Kidney (tissue), 14 donors: ENCODE measurements around the gene SH3GLB1. TPM values are rescaled to one million over a fixed set of nuclear protein-coding genes. Genes with fewer than 3 reads are reported as not detected.

Experiments
- DNase-seq, 5 donors: peaks; one replicate each; pipeline ENCODE4 v3.0.0-alpha.2; 2013 to 2020
- FAIRE-seq: peaks from 2 replicates; lab custom pipeline; 2012; peaks lifted over from hg19 to GRCh38; lab: Jason Lieb, UNC
- H3K27ac ChIP-seq, 2 donors: one replicate each; pipeline ENCODE4 v1.7.0; 2013; ENCODE audit warnings: low read depth in 2 of 2, low read length in 2 of 2, inconsistent platforms in 1 of 2
- H3K27me3 ChIP-seq: one replicate; pipeline ENCODE4 v1.7.1; 2013; ENCODE audit warnings: low read length, inconsistent platforms; ENCODE audit not compliant: control insufficient read depth, insufficient read depth
- H3K36me3 ChIP-seq, 3 donors: one replicate each; pipeline versions ENCODE4 v1.7.0 to v1.7.1; 2013; ENCODE audit warnings: low read length in 3 of 3, control low read depth in 1 of 3, inconsistent platforms in 1 of 3; ENCODE audit not compliant: insufficient read depth in 3 of 3, control insufficient read depth in 2 of 3
- H3K4me1 ChIP-seq, 3 donors: one replicate each; pipeline versions ENCODE4 v1.7.0 to v1.7.1; 2013; ENCODE audit warnings: low read length in 3 of 3, inconsistent platforms in 1 of 3, low read depth in 1 of 3; ENCODE audit not compliant: control insufficient read depth in 2 of 3, insufficient read depth in 2 of 3
- H3K4me3 ChIP-seq, 3 donors: one replicate each; pipeline versions ENCODE4 v1.7.0 to v1.8.1; 2013; ENCODE audit warnings: low read length in 3 of 3, control low read depth in 1 of 3, inconsistent platforms in 1 of 3
- H3K9ac ChIP-seq, 3 donors: one replicate each; pipeline versions ENCODE4 v1.7.0 to v1.7.1; 2013; ENCODE audit warnings: low read length in 3 of 3, control low read depth in 1 of 3, inconsistent platforms in 1 of 3
- H3K9me3 ChIP-seq, 3 donors: one replicate each; pipeline versions ENCODE4 v1.7.0 to v1.7.1; 2013; ENCODE audit warnings: low read length in 3 of 3, control low read depth in 1 of 3, inconsistent platforms in 1 of 3; ENCODE audit not compliant: control insufficient read depth in 2 of 3, insufficient read depth in 1 of 3
- CTCF ChIP-seq: IDR thresholded peaks from 3 replicates; pipeline ENCODE4 v1.5.1; 2012; ENCODE audit warnings: mild to moderate bottlenecking, moderate library complexity, borderline replicate concordance; ENCODE audit not compliant: insufficient read depth; ENCODE audit errors: extremely low read depth
- intact Hi-C: fragments of 100-400 bp; cut with DNase I; formaldehyde crosslinking; loops from one replicate; pipeline ENCODE4 v1.11.1; 2022
- polyA plus RNA-seq: library from polyadenylated mRNA; stranded (reverse); fragments of 350-450 nt; fragmentation: Illumina TruSeq; extraction: RNeasy Lipid Tissue Mini Kit (QIAGEN cat#74804); gene quantifications from one replicate; pipeline ENCODE4 v1.2.3, GENCODE V29; 2014; ENCODE audit warnings: low read depth, low replicate concordance; ENCODE audit not compliant: insufficient read depth
- total RNA-seq: library from RNA; stranded (reverse); fragmentation: NEBNext Ultra II Directional; extraction: Animal tissue kit (Norgen Biotek cat#: 25700); gene quantifications from one replicate; pipeline ENCODE4 v1.2.1, GENCODE V29; 2021
- donor health status: control.
- donor health status: control.
- donor health status: control.
- donor health status: control.
- donor health status: control.
- donor health status: DM: yes; HTN: yes; CAD: no.
- donor health status: Normal renal cell carcinoma (clear cell type).

SH3GLB1 gene
- total and polyA plus RNA-seq, 2 donors from 2014 or later: 47.9 to 79.7 TPM

GRCh38 chr1:86765073-86765472 is 60.7 kb downstream of the SH3GLB1 start:
- FAIRE-seq (no peak), DNase-seq (peak in 2 of 5 donors; percentile 39 to 53)
- H3K27ac ChIP-seq: no peak overlapping the region
- no peaks in the 10 kb centered on the region for H3K27me3 ChIP-seq
- TF ChIP-seq CTCF: no peak
- H3K4me3 ChIP-seq: no peak overlapping the region
- intact Hi-C loops: no loop called here
- no peak overlapping the region for H3K9ac ChIP-seq
- peaks cover 0 to 4% (median 3%) of the 10 kb centered on the region in 3 donors for H3K9me3 ChIP-seq
- no peaks in the 10 kb centered on the region for H3K36me3 ChIP-seq
- no peaks in the 10 kb centered on the region for H3K4me1 ChIP-seq

- no peak for FAIRE-seq
- Histone ChIP-seq H3K27me3 (no peaks in the 10 kb centered on the region), H3K9me3 (peaks cover 0 to 4% (median 3%) of the 10 kb centered on the region in 3 donors), H3K36me3 (no peaks in the 10 kb centered on the region), H3K27ac (no peak overlapping the region), H3K4me3 (no peak overlapping the region), H3K9ac (no peak overlapping the region), H3K4me1 (no peaks in the 10 kb centered on the region)
- intact Hi-C loops: no loop called here
- no peak for TF ChIP-seq CTCF
- no peak for DNase-seq
Observed at GRCh38 chr1:86765674-86766073, 61.3 kb downstream of the SH3GLB1 start.

GRCh38 chr1:86768554-86768953 is 64.2 kb downstream of the SH3GLB1 start:
- peaks cover 0 to 4% (median 3%) of the 10 kb centered on the region in 3 donors for H3K9me3 ChIP-seq
- H3K27ac ChIP-seq: no peak overlapping the region
- no peaks in the 10 kb centered on the region for H3K36me3 ChIP-seq
- intact Hi-C loops: no loop called here
- DNase-seq: no peak
- no peak for FAIRE-seq
- TF ChIP-seq CTCF: no peak
- H3K9ac ChIP-seq: no peak overlapping the region
- no peaks in the 10 kb centered on the region for H3K27me3 ChIP-seq
- H3K4me1 ChIP-seq: no peaks in the 10 kb centered on the region
- no peak overlapping the region for H3K4me3 ChIP-seq

GRCh38 chr1:86769065-86769464 is 64.7 kb downstream of the SH3GLB1 start:
- no peaks in the 10 kb centered on the region for H3K36me3 ChIP-seq
- peaks cover 0 to 4% (median 3%) of the 10 kb centered on the region in 3 donors for H3K9me3 ChIP-seq
- intact Hi-C loops: no loop called here
- DNase-seq (no peak), FAIRE-seq (no peak)
- H3K4me1 ChIP-seq: peaks cover 0 to 2% (median 0%) of the 10 kb centered on the region in 3 donors
- no peak overlapping the region for H3K27ac ChIP-seq
- no peaks in the 10 kb centered on the region for H3K27me3 ChIP-seq
- H3K9ac ChIP-seq: no peak overlapping the region
- no peak overlapping the region for H3K4me3 ChIP-seq
- TF ChIP-seq CTCF: no peak
